CD4-positive, alpha-beta T cell (primary cell): ENCODE results near the gene SCN7A. TPM values are rescaled to one million over a fixed set of nuclear protein-coding genes. Genes with fewer than 3 reads are reported as not detected.

Source experiments
- ATAC-seq: fragments of 200-7000 bp; cut with Tn5 transposase; one replicate; pipeline ENCODE4 v1.10.0; 2022; ENCODE audit warnings: mild to moderate bottlenecking; ENCODE audit not compliant: poor library complexity
- CTCF ChIA-PET: fragments of 350-600 bp; sonication (Branson Sonifier 250); formaldehyde crosslinking; loops from one replicate; lab custom pipeline; 2021; ENCODE audit warnings: antibody characterized with exemption, inconsistent platforms; lab: Charles Lee
- POLR2A ChIA-PET: fragments of 350-600 bp; sonication (Branson Sonifier 250); formaldehyde crosslinking; loops from one replicate; lab custom pipeline; 2021; ENCODE audit warnings: antibody characterized with exemption, inconsistent platforms; lab: Charles Lee
- DNase-seq, 14 experiments: peaks; one replicate each; pipeline ENCODE4 v3.0.0-alpha.2; 2013 to 2020; ENCODE audit warnings: mixed read lengths in 2 of 14
- H3K27ac ChIP-seq, 2 donors: one replicate each; pipeline versions ENCODE4 v1.5.1 to v1.7.0; 2013; ENCODE audit warnings: low read length in 2 of 2, low read depth in 1 of 2, mild to moderate bottlenecking in 1 of 2
- H3K27me3 ChIP-seq, 2 experiments: 1 replicate in 1 of 2; 2 replicates in 1 of 2; pipeline versions ENCODE4 v1.6.1 to v1.7.0; 2013; ENCODE audit warnings: low read length in 2 of 2, control low read depth in 1 of 2, mild to moderate bottlenecking in 1 of 2, moderate library complexity in 1 of 2; ENCODE audit not compliant: insufficient read depth in 2 of 2, control insufficient read depth in 1 of 2
- H3K36me3 ChIP-seq: one replicate; pipeline ENCODE4 v1.6.1; 2013; ENCODE audit warnings: low read length, control low read depth; ENCODE audit not compliant: insufficient read depth
- H3K4me1 ChIP-seq: one replicate; pipeline ENCODE4 v1.6.1; 2013; ENCODE audit warnings: low read length, control low read depth; ENCODE audit not compliant: insufficient read depth
- H3K4me3 ChIP-seq: one replicate; pipeline ENCODE4 v1.5.1; 2013; ENCODE audit warnings: mild to moderate bottlenecking, low read length, moderate library complexity
- H3K9me3 ChIP-seq, 2 experiments: 1 replicate in 1 of 2; 2 replicates in 1 of 2; pipeline versions ENCODE4 v1.6.1 to v1.7.0; 2013; ENCODE audit warnings: low read length in 2 of 2, mild to moderate bottlenecking in 2 of 2, control low read depth in 1 of 2, moderate library complexity in 1 of 2; ENCODE audit not compliant: control insufficient read depth in 1 of 2, insufficient read depth in 1 of 2
- H3K27ac Mint-ChIP-seq: one replicate; pipeline ENCODE4 v1.8.0; 2020; ENCODE audit warnings: mixed read lengths
- H3K27me3 Mint-ChIP-seq: one replicate; pipeline ENCODE4 v1.8.0; 2021; ENCODE audit warnings: mixed read lengths
- H3K36me3 Mint-ChIP-seq: one replicate; pipeline ENCODE4 v1.8.0; 2021; ENCODE audit warnings: low read depth, mixed read lengths
- H3K4me1 Mint-ChIP-seq: one replicate; pipeline ENCODE4 v1.8.0; 2021; ENCODE audit warnings: low read depth, mixed read lengths
- H3K4me3 Mint-ChIP-seq: one replicate; pipeline ENCODE4 v1.8.0; 2020; ENCODE audit warnings: mild to moderate bottlenecking, mixed read lengths
- H3K9me3 Mint-ChIP-seq: one replicate; pipeline ENCODE4 v1.8.0; 2020; ENCODE audit warnings: mixed read lengths
- CTCF ChIP-seq: fragments of 200-600 bp; IDR thresholded peaks from one replicate; pipeline ENCODE4 v1.8.0; 2022; ENCODE audit warnings: antibody characterized with exemption, mild to moderate bottlenecking
- intact Hi-C, 2 experiments: fragments of 100-400 bp; cut with DNase I in 1 of 2; cut with micrococcal nuclease in 1 of 2; formaldehyde crosslinking; loops; one replicate each; pipeline versions ENCODE4 v1.15.1 to v1.9.0; 2023 to 2025; cut with DNase I, micrococcal nuclease
- total RNA-seq, 174 experiments: library from RNA in 2 of 174; stranded (reverse) in 2 of 174; gene quantifications; one replicate each; pipeline ENCODE4 v1.2.3 and lab custom pipeline; 2021 to 2026

The SCN7A gene
- total RNA-seq, 2 experiments from 2014 or later, result not detected

- ChIA-PET CTCF (no interaction called here), POLR2A (no interaction called here)
- DNase-seq (no peak), ATAC-seq (no peak)
- Mint-ChIP-seq H3K27ac (no peak overlapping the region), H3K9me3 (no peaks in the 10 kb centered on the region), H3K4me3 (no peak overlapping the region), H3K36me3 (no peaks in the 10 kb centered on the region), H3K4me1 (no peaks in the 10 kb centered on the region), H3K27me3 (no peaks in the 10 kb centered on the region)
- no peak for TF ChIP-seq CTCF
- no peaks in the 10 kb centered on the region for H3K4me1 ChIP-seq
- H3K9me3 ChIP-seq, result no peaks in the 10 kb centered on the region
- no peaks in the 10 kb centered on the region for H3K36me3 ChIP-seq
- intact Hi-C loops, result no loop called here
- no peak overlapping the region for H3K4me3 ChIP-seq
- no peaks in the 10 kb centered on the region for H3K27me3 ChIP-seq
- no peak overlapping the region for H3K27ac ChIP-seq
Measured at GRCh38 chr2:166357068-166357949, 136.7 kb downstream of the SCN7A start.

Other genes starting within 250 kb of the SCN7A start
- gene SCN9A, start 118.3 kb downstream of the SCN7A start, total RNA-seq, result under 1 TPM; 0.14 to 0.17 TPM